EH (cell line): ENCODE results near the gene CD37.
"Not testable (repeated sequence)": the region's sequence is repeated elsewhere in the genome, so short reads cannot be mapped to it uniquely, and the experiment has no call there.

Experiments used
- DNase-seq: peaks from one replicate; pipeline ENCODE4 v3.0.0-alpha.2; 2015; ENCODE audit warnings: low read depth

CD37 gene

DNA sequence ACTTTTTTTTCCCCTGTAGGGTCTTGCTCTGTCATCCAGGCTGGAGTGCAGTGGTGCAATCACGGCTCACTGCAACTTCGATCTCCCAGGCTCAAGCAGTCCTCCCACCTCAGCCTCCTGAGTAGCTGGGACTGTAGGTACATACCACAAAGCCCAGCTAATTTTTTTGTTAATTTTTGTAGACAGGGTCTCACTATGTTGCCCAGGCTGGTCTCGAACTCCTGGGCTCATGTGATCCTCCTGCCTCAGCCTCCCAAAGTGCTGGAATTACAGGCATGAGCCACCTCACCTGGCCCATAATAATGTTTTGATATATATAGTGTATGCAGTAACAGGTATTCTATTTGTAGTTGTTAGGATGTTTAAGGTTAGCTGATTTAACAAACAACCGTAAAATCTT is 4.0 kb upstream of the CD37 start:
- not testable (repeated sequence) for DNase-seq

DNA sequence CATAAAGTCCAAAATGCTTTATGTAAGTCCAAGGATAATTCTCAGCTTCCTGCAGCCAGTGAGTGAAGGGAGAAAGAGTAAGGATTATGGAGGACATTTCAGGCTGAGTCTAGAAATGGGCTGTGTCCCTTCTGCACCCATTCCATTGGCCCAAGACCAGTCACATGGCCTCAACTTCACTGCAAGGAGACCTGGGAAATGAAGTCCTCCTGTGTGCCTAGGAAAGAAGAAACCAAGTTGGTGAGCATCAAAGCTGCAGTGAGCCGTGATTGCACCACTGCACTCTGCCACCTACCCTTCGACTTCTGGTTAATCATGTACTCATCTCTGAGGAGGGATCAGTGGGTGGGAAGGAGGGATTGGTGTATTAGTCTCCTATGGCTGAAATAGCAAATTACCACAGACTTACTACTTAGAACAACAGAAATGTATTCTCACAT is 3.6 kb upstream of the CD37 start:
- DNase-seq = peak; percentile 69

DNA sequence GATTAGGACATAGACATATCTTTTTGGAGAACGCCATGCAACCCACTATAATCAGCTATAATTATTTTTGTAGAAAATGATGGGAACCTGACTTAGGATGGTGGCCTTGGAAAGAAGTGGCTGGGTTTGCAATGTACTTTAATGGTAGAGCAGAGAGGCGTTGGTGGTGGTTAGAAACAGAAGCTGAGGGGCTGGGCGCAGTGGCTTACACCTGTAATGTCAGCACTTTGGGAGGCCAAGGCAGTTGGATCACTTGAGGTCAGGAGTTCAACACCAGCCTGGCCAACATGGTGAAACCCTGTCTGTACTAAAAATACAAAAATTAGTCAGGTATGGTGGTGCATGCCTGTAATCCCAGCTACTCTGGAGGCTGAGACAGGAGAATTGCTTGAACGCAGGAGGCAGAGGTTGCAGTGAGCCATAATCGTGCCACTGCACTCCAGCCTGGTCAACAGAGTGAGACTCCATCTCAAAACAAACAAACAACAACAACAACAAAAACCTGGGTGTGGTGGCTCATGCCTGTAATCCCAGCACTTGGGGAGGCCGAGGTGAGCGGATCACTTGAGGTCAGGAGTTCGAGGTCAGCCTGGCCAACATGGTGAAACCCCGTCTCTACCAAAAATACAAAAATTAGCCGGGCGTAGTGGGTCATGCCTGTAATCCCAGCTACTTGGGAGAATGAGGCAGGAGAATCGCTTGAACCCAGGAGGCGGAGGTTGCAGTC is 2.4 kb upstream of the CD37 start:
- DNase-seq = not testable (repeated sequence)

DNA sequence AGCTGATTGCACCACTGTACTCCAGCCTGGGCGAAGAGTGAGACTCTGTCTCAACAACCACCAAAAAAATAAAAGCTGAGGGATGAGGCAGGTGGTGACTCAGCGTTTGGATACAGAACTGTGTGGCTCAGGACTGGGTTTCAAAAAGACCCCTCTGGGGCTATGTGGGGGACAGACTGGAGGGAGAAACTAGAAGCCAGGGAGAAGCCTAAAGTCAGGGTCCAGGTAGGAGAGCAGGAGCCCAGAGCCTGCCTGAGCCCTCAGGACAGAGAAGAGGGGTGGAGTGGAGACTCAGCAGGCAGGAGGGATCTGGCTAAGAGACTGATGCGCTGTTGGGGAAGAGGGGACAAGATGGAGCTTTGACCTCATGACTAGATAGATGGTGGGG is 1.8 kb upstream of the CD37 start:
- DNase-seq = peak; percentile 23

- no peak for DNase-seq
Observed at GRCh38 chr19:49333811-49334288, 1.4 kb upstream of the CD37 start.

DNA sequence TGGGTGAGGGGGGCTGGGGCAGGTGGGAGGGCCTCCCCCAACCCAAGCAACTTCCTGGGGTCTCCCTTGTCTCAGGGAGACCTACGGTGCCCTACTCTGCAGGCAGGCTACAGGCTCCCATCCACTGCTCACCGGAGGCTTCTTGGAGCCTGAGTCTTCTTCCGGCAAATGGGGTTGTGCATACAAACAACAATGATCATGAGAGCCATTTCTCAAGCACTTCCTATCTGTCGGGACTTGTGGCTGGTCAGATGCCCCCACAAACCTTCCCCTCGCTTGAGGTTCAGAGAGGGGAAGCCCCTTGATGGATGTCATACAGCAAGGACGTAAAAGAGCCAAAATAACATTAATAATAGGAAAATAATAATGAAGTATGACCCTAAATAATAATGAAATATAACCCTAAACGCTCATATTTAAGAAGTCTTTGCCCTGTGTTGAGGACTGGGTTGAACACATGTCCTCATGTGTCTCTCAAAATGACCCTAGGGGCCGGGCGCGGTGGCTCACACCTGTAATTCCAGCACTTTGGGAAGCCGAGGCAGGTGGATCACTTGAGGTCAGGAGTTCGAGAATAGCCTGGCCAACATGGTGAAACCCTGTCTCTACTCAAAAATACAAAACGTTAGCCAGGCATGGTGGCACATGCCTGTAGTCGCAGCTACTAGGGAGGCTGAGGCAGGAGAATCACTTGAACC is 727 bp downstream of the CD37 start:
- DNase-seq = no peak

DNA sequence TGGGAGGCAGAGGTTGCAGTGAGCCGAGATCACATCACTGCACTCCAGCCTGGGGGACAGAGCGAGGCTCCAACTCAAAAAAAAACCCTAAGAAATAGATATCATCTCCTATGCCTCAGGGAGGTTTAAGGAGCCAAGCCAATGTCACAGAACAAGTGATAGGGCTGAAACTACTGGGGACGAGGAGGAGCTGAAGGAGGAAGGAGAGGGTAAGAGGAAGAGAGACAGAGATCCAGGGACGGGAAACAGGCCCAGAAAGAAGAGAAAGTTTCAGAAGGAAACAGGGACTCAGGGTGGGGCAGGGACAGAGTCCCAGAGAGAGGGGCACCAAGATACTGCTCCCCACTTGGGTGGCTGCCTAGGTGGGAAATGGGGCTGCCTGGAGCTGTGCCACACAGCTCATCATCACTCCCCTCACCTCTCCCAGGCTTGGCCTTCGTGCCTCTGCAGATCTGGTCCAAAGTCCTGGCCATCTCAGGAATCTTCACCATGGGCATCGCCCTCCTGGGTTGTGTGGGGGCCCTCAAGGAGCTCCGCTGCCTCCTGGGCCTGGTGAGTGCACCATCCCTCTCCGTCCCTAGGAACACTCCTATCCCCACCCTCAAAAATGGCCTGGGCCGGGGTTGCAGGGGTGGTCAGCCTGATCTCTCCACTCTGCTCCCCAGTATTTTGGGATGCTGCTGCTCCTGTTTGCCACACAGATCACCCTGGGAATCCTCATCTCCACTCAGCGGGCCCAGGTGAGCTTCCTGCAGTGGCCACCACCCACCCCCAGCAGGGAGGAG is 1.5 kb downstream of the CD37 start:
- no peak for DNase-seq

- DNase-seq = no peak
Observed at GRCh38 chr19:49337267-49338022, 2.2 kb downstream of the CD37 start.

DNA sequence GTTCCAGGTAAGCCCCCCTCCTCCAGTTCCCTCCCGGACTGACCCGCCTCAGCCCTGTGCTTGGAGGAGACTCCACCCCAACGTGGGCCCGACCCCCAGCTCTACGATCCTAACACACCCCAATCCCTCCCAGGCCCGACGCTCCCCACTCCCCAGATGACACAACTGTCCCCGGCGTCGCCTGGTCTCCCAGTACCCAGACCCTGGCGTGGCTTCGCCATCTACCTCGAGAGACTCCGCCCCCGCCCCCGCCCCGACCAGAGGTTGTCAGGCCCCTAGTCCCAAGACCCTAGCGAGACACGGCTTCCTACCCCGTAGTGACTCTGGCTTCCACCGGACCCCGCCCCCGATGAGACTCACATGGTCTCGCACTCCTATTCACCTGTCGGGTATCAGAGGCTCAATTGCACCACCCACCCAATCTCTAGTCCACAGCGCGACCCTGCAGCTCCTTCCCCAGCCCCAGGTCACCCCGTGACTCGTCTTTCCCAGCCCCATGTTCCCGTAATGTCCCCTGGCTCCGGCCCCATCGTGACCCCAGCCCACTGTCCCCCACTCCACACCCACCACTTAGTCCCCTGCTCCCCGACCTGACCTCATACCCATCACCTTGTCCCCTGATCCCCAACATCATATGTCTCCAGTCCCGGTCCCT is 2.9 kb downstream of the CD37 start:
- DNase-seq = no peak

DNA sequence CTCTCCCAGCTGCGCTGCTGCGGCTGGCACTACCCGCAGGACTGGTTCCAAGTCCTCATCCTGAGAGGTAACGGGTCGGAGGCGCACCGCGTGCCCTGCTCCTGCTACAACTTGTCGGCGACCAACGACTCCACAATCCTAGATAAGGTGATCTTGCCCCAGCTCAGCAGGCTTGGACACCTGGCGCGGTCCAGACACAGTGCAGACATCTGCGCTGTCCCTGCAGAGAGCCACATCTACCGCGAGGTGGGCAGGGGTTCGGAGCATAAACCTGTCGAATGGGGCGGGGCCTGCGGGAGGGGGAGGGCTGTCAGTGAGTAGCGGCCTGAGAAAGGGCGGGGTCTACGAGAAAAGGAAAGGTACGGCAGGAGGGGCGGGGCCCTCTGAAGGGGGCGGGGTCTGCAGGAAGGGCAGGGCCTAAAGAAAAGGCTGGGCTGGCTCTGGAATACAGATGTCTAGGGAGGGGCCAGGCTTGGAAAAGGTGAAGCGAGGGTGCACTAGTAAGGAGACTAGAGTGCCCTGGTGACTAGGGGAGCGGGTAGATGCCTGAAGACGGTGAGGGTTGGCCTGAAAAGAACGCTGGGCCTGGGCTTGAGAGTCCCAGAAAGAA is 3.6 kb downstream of the CD37 start:
- peak; percentile 41 for DNase-seq

GRCh38 chr19:49339301-49340068 is 4.3 kb downstream of the CD37 start:
- peak; percentile 83 for DNase-seq

GRCh38 chr19:49340069-49340864 is 5.1 kb downstream of the CD37 start:
- no peak for DNase-seq

DNA sequence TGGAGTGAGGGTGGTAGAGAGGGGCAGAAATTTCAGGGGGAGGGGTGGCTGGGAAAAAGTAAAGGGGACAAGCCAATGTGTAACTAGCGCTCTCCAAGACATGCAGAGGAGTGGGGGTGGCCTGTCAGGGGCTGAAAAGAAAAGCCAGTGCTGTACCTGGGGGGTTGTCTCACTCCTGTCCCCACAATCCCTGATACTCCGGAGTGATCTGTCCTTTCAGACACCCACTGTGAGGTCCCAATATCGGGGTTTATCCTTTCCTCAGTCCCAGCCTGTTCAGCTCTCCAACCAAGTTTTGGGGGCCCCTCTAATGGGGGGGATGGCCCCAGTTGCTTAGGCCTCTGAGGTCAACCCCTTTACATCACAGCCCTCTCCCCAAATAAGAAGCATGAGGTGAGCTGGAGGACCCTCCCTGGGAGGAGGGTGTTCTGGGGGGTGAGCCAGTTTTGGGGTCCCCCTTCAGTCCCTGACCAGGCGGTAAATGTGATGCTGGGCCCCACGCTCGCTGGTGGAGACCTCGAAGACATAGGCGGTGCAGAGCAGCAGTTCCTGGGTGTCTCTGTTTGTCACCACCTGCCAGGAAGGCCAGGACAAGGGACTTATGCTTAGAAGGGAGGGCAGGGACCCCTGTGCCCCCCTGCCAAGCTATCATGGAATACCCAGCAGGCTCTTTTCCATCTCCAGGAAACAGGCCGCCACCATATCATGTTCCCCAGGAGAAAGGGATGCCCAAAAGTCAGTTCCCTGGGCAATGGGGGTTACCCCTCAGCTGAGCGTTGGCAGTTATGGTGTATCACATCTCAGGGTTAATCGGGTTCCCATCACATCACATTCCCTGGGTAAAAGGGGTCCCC is 5.9 kb downstream of the CD37 start:
- DNase-seq = no peak

GRCh38 chr19:49342291-49342721 is 7.1 kb downstream of the CD37 start:
- no peak for DNase-seq

GRCh38 chr19:49343123-49343522 is 7.9 kb downstream of the CD37 start:
- DNase-seq = no peak

DNA sequence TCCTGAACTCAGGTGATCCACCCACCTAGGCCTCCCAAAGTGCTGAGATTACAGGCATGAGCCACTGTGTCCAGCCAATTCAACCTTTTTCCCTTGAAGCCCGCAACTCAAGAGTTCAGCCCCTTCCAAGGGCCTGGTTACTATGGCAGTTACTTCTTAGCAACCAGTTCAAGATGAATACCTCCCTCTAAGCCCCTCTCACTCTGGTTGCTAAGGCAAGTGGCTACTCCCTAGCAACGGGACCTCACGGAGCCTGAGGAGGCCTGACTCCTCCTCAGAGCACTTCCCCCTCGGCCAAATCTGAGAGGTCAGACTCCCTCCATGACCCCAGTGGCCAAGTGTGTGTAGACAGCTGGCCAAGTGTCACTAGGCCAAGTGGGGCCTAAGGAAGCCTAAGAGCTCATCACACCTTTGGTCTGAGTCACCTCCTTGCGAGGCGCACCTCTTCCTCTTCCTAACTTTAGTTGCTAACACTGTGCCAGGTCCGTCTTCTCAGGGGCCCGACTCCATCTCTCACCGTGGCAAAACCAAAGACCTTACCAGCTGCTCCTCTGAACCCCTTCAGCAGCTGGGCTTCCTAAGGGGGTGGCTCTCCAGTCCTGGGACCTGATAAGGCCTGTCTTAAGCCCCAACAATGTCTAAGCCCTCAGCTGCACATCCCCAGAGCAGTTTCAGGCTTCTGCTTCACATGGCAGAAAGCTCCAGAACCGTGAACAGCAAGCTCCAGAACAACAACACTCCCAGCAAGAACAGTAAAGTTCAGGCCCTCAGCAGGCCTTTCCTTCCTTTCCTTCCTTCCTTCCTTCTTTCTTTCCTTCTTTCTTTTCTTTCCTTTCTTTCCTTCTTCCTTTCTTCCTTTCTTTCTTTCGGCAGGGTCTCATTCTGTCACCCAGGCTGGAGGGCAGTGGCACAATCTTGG is 9.6 kb downstream of the CD37 start:
- DNase-seq = no peak

- DNase-seq = no peak
Observed at GRCh38 chr19:49347191-49347590, 12.0 kb downstream of the CD37 start.
